ENCODE measurements around the gene B9D2.
A peak's percentile ranks its signal among the peaks of the same experiment; 100 is the strongest.

DNA sequence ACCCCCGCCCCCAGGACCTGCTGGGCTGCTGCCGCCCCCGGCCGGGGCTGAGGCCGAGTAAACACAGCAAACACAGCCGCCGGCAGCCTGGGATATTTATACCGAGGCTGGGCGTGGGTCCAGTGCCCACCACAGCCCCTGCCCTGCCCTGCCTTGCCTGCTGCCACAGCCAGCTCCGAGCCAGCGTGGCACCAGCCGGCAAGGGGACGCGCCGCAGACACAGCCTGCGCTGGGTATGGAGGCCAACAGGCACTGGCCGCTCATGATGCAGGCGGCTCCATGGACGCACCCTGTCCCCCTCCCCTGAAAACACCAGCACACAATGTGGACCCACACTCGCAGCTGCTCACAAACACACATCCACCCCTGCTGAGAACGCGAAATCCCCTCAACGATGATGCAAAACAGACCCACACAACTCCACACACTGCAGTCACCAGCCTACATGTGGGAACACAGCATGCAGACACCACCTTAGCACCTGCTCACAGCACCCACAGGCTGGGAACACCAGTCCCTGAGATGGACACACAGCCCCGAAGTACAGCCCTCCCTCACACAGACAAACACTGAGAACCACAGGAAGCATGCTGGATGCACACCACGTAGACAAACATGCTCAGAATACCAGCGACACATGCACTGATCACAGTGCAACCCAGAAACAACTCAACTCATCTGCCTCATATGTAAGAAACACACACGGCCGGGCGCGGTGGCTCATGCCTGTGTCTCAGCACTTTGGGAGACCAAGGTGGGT is 37.8 kb downstream of the B9D2 start:
- TF ChIP-seq CTCF (IDR thresholded peaks at IDR 0.05), result no peak
- no peak for TF ChIP-seq EP300 (IDR thresholded peaks at IDR 0.05)
- no peak for TF ChIP-seq POLR2A (IDR thresholded peaks at IDR 0.05)
- TF ChIP-seq POLR2AphosphoS5 (IDR thresholded peaks at IDR 0.05), result peak in 2 of 4 donors; percentile 31 to 32
